GM12891 (cell line): ENCODE measurements around the gene CLTCL1.
"Not testable (repeated sequence)": the region's sequence is repeated elsewhere in the genome, so short reads cannot be mapped to it uniquely, and the experiment has no call there.

Experiments
- POLR2A ChIP-seq: IDR thresholded peaks from 2 replicates; pipeline ENCODE4 v1.6.1; 2011; ENCODE audit warnings: low read depth, low read length, control low read depth
- POLR2AphosphoS5 ChIP-seq: IDR thresholded peaks from 2 replicates; pipeline ENCODE4 v1.6.1; 2011; ENCODE audit warnings: low read depth, low read length, control low read depth
- TAF1 ChIP-seq: IDR thresholded peaks from 2 replicates; pipeline ENCODE4 v1.6.1; 2011; ENCODE audit warnings: low read depth, low read length, control low read depth

GRCh38 chr22:19279143-19279542, 12.4 kb downstream of the CLTCL1 start:
- TF ChIP-seq POLR2A, TAF1, POLR2AphosphoS5: not testable (repeated sequence)
